AG04449 (cell line): ENCODE measurements around the gene ITPR2.

Experiments used
- CTCF ChIA-PET: fragments of 350-600 bp; formaldehyde crosslinking; extraction: SDS; loops from one replicate; lab custom pipeline; 2021; ENCODE audit warnings: antibody characterized with exemption; lab: Yijun Ruan, JAX
- POLR2A ChIA-PET: fragments of 400-600, 350-600 bp; formaldehyde crosslinking; extraction: SDS; loops from one replicate; lab custom pipeline; 2020; ENCODE audit warnings: antibody characterized with exemption, inconsistent platforms; lab: Yijun Ruan, JAX
- DNase-seq: peaks from one replicate; pipeline ENCODE4 v3.0.0-alpha.2; 2010; ENCODE audit warnings: low read depth, low spot score
- H3K4me3 ChIP-seq: 2 replicates; pipeline ENCODE4 v1.5.1; 2011; ENCODE audit warnings: low read depth, mild to moderate bottlenecking, control low read depth, low read length
- TF ChIP-seq, protein P1 (sequence below): IDR thresholded peaks from one replicate; pipeline ENCODE4 v1.5.1; 2011; ENCODE audit warnings: mild to moderate bottlenecking, moderate library complexity, low read length, control low read depth, inconsistent platforms; ENCODE audit not compliant: insufficient read depth; ENCODE audit errors: missing control alignments

Gene ITPR2

GRCh38 chr12:26822026-26822425 is 11.0 kb downstream of the ITPR2 start:
- CTCF ChIA-PET: interaction anchor here (0.9 to 3.0 kb wide), 2 partner anchors 10 to 725 kb away, joined by 4 to 16 read pairs; partner anchors contain the start of gene ITPR2
- TF ChIP-seq, protein P1, sequence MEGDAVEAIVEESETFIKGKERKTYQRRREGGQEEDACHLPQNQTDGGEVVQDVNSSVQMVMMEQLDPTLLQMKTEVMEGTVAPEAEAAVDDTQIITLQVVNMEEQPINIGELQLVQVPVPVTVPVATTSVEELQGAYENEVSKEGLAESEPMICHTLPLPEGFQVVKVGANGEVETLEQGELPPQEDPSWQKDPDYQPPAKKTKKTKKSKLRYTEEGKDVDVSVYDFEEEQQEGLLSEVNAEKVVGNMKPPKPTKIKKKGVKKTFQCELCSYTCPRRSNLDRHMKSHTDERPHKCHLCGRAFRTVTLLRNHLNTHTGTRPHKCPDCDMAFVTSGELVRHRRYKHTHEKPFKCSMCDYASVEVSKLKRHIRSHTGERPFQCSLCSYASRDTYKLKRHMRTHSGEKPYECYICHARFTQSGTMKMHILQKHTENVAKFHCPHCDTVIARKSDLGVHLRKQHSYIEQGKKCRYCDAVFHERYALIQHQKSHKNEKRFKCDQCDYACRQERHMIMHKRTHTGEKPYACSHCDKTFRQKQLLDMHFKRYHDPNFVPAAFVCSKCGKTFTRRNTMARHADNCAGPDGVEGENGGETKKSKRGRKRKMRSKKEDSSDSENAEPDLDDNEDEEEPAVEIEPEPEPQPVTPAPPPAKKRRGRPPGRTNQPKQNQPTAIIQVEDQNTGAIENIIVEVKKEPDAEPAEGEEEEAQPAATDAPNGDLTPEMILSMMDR: no peak
- H3K4me3 ChIP-seq: no peak overlapping the region
- POLR2A ChIA-PET: interaction anchor here (2.1 kb wide), 1 partner anchor 11 kb away, joined by 10 read pairs; the partner anchor contains the start of gene ITPR2
- no peak for DNase-seq

DNA sequence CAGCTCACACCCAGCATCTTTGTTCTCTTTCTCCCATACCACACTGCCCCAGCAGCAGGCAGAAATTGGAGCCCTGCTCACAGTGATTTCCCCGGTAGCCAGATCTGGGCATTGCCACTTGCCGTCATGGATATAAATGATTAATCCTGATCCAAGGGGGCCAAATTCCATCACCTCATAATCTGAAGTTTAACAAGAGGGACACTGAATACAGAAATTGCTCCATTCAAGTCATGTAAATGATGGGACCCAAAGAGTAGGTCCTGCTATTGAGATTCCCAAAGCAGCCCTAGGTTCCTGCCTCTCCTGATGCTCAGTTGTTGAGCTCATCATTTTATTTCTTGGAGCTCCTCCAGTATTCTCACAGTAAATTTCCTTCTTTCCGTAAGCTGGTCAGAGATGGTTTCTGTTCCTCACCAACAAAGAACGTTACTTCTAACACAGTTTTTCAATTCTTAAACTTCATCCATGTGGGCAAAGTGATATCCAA is 11.7 kb downstream of the ITPR2 start:
- no peak for DNase-seq
- TF ChIP-seq, protein P1: no peak
- H3K4me3 ChIP-seq: no peak overlapping the region
- ChIA-PET CTCF (interaction anchor here (0.9 to 3.0 kb wide), 2 partner anchors 11 to 725 kb away, joined by 4 to 16 read pairs; partner anchors contain the start of gene ITPR2), POLR2A (interaction anchor here (2.1 kb wide), 1 partner anchor 11 kb away, joined by 10 read pairs; the partner anchor contains the start of gene ITPR2)

DNA sequence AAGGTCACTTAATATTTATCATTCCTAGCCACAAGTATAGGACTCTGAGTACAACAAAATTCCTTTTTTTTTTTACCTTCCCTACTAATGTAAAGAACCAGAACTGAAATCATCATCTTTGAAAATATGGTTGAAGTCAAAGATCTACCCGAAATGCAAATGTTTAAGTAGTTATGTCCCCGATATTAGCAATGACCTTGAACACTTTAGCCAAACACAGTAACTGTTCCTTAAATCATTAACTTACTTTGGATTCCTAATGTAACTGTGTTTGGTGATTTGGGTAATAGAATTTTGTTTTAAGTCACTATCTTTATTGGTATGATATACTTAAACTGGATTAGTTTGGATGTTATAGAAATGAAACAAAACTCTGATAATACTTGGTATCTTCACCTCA is 14.4 kb downstream of the ITPR2 start:
- no peak overlapping the region for H3K4me3 ChIP-seq
- TF ChIP-seq, protein P1: no peak
- no peak for DNase-seq
- ChIA-PET POLR2A (no interaction called here), CTCF (no interaction called here)

- POLR2A ChIA-PET: no interaction called here
- CTCF ChIA-PET: no interaction called here
- TF ChIP-seq, protein P1: no peak
- no peak overlapping the region for H3K4me3 ChIP-seq
- no peak for DNase-seq
Observed at GRCh38 chr12:26818201-26818600, 14.8 kb downstream of the ITPR2 start.

DNA sequence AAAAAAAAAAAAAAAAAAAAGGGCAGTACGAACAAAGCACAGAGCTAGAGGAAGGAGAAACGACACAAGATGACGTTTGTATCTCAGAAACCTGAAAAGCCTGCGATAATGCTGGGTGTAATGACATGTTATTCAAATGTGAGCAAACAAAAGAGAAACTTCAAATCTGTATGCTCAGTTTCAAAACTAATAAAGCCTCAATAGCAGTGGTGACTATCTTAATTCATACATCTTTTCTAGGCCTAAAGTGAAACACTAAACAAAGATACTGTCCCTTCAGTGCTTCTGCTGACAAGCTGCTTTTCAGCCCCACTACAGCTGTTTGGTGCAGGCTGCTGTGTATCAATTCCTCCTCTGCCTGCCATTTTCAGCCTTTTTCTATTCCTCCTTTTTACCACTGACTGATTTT is 15.8 kb downstream of the ITPR2 start:
- POLR2A ChIA-PET: no interaction called here
- no peak for DNase-seq
- CTCF ChIA-PET: no interaction called here
- TF ChIP-seq, protein P1: no peak
- H3K4me3 ChIP-seq: no peak overlapping the region

- ChIA-PET CTCF (interaction anchor here (0.8 to 1.1 kb wide), 2 partner anchors 14 to 41 kb away, joined by 3 to 4 read pairs; no protein-coding TSS in a partner anchor), POLR2A (no interaction called here)
- DNase-seq: no peak
- TF ChIP-seq, protein P1: no peak
- H3K4me3 ChIP-seq: no peak overlapping the region
Observed at GRCh38 chr12:26813812-26814211, 19.2 kb downstream of the ITPR2 start.
